NCI-H510A (cell line): ENCODE results near the gene METTL16.

Experiments
- DNase-seq: peaks from one replicate; lab custom pipeline; 2025; lab: John Stamatoyannopoulos, UW

The METTL16 gene

DNA sequence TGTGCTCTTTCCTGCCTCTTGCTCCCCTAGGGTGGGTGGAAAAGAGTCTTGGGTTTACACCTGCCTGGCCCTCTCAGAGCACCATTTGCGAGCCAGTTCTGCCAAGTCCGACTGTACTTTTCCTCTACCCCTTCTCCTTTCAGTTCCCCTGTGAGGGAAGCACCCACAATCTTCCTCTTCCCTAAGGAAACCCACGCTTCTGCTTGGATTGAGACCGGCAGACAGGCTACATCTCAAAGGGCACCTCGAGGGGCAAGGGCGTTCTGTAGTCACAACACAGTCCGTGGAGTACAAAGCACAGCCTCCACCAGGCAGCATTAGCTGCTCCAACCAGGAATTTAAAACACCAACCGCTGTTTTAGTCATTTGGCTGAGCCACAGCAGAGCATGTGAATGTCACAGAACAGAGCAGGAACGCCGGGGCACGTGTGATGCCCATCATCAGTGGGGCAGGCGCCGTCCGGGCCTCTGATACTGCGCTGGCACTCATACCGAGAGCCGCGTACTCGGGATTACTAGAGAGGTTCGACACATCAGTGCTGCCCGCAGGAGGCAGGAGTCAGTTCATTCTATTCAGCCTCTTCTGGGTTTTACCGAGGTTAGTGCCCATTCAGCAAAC lies 97.1 kb downstream of the METTL16 start:
- DNase-seq: no peak

- no peak for DNase-seq
Observed at GRCh38 chr17:2412561-2413021, 99.1 kb downstream of the METTL16 start.

DNA sequence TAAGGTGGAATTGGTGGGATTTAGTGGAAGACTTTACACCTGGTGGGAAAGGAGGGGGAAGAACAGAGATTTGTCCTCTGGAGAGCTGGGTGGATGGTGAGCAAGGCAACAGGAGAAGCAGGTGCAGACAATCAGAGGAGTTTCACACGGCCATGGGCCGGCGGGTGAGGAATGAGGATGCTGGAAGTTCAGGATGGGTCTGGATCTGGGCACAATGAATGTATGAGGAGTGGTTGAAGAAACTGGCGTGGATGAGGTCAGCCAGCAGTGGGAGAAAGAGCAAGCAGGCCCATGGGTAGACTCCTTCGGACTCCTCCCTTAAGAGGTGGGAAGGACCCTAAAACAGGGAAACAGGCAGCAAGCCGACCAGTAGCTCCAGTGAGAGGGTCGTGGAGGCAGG lies 100.7 kb downstream of the METTL16 start:
- DNase-seq: no peak

GRCh38 chr17:2406903-2407790 lies 104.5 kb downstream of the METTL16 start:
- no peak for DNase-seq

DNA sequence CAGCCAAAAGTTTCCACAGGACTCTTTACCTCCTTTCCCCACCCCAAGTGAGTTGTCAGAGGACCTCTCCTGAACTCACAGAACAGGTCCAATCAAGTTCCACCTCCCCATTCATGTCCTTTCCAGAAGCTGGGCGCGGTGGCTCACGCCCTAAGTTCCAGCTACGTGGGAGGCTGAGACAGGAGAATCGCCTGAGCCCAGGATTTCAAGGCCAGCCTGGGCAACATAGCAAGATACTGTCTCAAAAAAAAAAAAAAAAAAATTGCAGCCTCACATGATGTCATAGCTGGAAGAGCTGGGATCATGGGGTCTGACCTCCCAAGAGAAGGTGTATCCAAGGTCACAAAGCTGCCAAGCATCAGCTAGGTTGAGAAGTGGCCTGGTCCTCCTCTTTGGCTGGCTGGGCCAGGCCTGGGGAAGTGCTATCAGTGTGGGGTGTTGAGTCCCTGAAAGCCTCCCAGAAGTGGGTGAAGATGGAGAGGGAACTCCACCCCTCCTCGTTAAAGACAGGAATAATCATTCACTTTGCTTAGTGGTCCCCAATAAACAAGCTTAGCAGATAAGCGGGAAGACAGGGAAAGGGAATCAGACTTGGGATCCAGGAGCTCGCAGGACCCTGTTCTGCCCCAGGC lies 105.3 kb downstream of the METTL16 start:
- no peak for DNase-seq

GRCh38 chr17:2405247-2405926 lies 106.3 kb downstream of the METTL16 start:
- DNase-seq: no peak

- DNase-seq: no peak
Observed at GRCh38 chr17:2403044-2403443, 108.6 kb downstream of the METTL16 start.

DNA sequence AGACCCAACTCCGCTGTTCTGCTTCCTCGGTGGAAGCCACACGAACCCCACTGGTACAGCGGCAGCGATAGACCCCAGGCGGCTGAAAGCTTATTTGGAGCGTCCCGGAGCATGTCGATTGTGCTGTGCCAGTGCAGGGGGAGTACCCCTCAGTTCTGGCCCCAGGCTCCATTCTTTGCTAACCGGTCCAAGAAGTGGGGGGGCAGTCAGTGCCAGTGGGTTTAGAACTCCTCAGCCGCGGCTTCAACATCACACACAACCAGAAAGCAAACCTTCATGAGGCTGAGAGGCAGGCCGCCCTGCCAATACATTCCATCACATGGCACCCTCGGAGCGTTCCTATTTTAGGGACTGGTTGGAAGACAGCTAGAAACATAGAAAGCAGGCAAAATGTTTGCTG lies 109.1 kb downstream of the METTL16 start:
- no peak for DNase-seq

GRCh38 chr17:2401426-2402221 lies 110.1 kb downstream of the METTL16 start:
- DNase-seq: peak; percentile 94

- peak; percentile 80 for DNase-seq
Observed at GRCh38 chr17:2400877-2401425, 110.7 kb downstream of the METTL16 start, which contains the start of gene MNT. MNT (minus strand) TSS chr17:2401060; CDS start chr17:2400712, 348 bp downstream.

GRCh38 chr17:2400474-2400866 lies 111.2 kb downstream of the METTL16 start:
- peak; percentile 27 for DNase-seq

DNA sequence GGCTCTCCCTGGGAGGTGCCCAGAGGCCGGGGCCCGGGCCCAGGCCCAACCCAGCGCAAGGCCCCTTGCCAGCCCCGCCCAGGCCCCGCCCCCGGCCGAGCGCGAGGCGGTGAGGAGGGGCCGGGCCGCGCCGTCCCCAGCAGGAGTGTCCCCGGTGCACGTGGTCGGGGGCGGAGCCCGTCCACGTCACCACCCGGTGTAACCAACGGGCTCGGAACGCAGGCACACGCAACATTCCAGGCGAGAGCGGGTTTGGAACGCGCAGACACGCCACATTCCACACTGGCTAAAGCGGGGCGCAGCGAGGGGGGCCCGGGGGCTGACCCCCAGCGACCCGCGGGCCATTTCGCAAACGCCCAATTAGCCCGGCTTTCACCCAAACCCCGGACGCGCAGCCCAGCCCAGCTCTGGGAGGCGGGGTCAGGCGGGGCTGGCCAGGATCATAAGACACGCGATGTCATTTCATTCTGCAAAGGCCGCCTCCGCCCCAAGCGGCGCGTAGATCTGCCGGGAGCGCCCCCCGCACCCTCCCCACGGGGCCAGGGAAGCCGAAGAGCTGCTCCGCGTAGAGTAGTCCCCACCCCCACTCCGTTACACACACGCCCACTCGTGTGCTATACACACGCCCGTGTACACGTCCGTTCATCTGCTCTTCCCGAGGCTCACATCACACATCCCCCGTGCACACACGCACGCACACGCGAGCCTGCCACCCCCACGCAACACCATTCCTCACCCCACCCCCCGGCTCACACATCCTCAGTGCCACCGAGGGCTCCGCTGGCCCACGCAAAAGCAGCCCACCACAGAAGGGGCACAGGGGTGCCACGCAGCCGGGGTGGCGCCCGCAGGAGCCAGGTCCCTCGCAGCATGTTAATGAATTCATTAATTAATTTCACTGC lies 111.9 kb downstream of the METTL16 start:
- peak; percentile 75 for DNase-seq

GRCh38 chr17:2398655-2399571 lies 112.8 kb downstream of the METTL16 start:
- peak; percentile 68 for DNase-seq

GRCh38 chr17:2398182-2398581 lies 113.5 kb downstream of the METTL16 start:
- no peak for DNase-seq

- DNase-seq: no peak
Observed at GRCh38 chr17:2397247-2398171, 114.2 kb downstream of the METTL16 start.

DNA sequence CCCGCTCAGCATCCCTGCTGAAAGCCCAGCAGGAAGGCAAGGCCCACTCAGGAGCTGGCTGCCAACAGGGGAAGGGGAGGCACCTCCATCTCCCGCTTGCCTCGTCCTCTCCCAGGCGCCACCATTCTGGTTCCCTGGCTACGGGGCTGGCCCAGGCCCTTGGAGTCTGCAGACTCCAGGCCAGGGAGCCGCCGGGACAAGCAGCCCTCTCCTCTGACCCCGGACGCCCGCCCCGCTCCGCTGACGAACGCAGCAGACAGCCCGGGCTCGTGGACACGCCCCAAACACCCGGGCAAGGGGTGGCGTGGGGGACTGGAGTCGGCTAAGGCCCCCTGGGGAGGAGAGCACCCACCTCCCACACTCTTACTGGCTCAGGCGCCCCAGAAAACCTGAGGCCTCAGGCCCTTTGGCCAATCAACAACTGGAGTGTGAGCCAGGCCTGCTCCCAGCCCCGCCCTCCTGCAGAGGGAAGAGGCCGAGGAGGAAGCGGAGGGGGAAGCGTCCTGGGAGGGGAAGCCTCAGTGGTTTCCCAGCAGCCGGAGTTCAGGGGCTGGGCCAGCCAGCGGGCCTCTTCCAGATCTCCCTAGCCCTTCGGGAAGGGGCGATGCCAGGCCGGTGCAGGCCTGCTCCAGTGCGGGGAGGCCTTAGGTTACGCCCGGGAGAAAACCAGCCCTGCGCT lies 115.0 kb downstream of the METTL16 start:
- peak; percentile 90 for DNase-seq

- no peak for DNase-seq
Observed at GRCh38 chr17:2396192-2396567, 115.5 kb downstream of the METTL16 start.
